Effector memory CD4-positive, alpha-beta T cell (primary cell): ENCODE results near the gene KCND3.

Source experiments
- DNase-seq, 3 donors: peaks; one replicate each; pipeline ENCODE4 v3.0.0-alpha.2; 2020
- H3K27ac ChIP-seq: 2 replicates; pipeline ENCODE4 v1.7.0; 2013; ENCODE audit warnings: mild to moderate bottlenecking, low read length, moderate library complexity; ENCODE audit not compliant: insufficient read depth, poor library complexity, severe bottlenecking
- H3K27me3 ChIP-seq: replicated peaks from 2 replicates; pipeline ENCODE4 v1.7.0; 2013; ENCODE audit warnings: mild to moderate bottlenecking, low read length; ENCODE audit not compliant: insufficient read depth, control insufficient read depth, poor library complexity, severe bottlenecking
- H3K36me3 ChIP-seq: 2 replicates; pipeline ENCODE4 v1.7.0; 2013; ENCODE audit warnings: mild to moderate bottlenecking, low read length, moderate library complexity; ENCODE audit not compliant: control insufficient read depth, insufficient read depth
- H3K4me1 ChIP-seq: 2 replicates; pipeline ENCODE4 v1.7.0; 2013; ENCODE audit warnings: low read length, mild to moderate bottlenecking; ENCODE audit not compliant: control insufficient read depth, insufficient read depth, poor library complexity, severe bottlenecking
- H3K4me3 ChIP-seq: 2 replicates; pipeline ENCODE4 v1.7.0; 2013; ENCODE audit warnings: low read length, low read depth, mild to moderate bottlenecking; ENCODE audit not compliant: insufficient read depth, poor library complexity, severe bottlenecking
- H3K9me3 ChIP-seq: 2 replicates; pipeline ENCODE4 v1.7.0; 2013; ENCODE audit warnings: mild to moderate bottlenecking, low read length, moderate library complexity; ENCODE audit not compliant: control insufficient read depth

Gene KCND3

DNA sequence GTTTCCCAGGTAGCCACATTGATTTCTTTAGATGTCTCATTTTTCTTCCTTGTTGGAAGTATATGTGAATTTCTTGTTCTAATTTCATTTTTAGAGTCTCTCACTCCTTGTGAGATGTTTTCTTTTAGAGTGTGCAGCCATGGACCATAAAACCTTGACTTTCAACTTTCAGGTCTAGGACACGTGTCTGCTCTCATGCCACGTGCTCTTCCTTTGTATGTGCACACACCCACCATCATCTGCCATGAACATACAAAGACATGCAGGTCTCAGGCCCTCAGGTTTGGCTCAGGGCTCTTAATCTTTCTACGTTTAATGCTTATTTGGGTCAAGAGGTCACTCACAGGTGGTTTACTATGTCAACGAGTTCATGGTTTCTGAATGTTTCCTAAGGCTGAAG is 163.2 kb downstream of the KCND3 start:
- Histone ChIP-seq H3K9me3 (no peaks in the 10 kb centered on the region), H3K4me1 (no peaks in the 10 kb centered on the region), H3K27me3 (no peaks in the 10 kb centered on the region), H3K36me3 (no peaks in the 10 kb centered on the region), H3K4me3 (no peak overlapping the region), H3K27ac (no peak overlapping the region)
- DNase-seq: no peak

DNA sequence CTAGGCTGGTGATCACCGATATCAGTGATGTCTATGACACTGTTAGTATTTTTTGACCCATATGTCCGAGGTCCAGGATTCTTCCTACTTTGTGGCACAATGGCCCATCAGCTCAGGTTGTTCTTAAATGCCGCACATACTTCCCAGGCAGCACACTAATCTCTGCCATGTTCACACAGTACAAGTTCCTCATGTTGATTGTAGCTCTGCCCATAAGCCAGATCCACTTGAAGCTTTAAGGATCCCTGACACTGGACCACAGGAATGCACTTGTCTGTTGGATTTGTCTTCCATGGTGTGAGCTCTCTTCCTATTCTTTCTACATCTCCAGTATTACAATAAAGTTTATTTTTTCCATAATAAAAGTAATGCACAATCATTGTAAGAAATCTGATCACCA is 164.3 kb downstream of the KCND3 start:
- H3K4me1 ChIP-seq: no peaks in the 10 kb centered on the region
- no peaks in the 10 kb centered on the region for H3K27me3 ChIP-seq
- no peak overlapping the region for H3K4me3 ChIP-seq
- no peaks in the 10 kb centered on the region for H3K9me3 ChIP-seq
- no peak overlapping the region for H3K27ac ChIP-seq
- no peaks in the 10 kb centered on the region for H3K36me3 ChIP-seq
- DNase-seq: no peak

GRCh38 chr1:111822138-111822537 is 167.3 kb downstream of the KCND3 start:
- H3K27ac ChIP-seq: no peak overlapping the region
- no peaks in the 10 kb centered on the region for H3K27me3 ChIP-seq
- H3K4me1 ChIP-seq: no peaks in the 10 kb centered on the region
- H3K4me3 ChIP-seq: no peak overlapping the region
- no peaks in the 10 kb centered on the region for H3K36me3 ChIP-seq
- no peak for DNase-seq
- H3K9me3 ChIP-seq: no peaks in the 10 kb centered on the region

DNA sequence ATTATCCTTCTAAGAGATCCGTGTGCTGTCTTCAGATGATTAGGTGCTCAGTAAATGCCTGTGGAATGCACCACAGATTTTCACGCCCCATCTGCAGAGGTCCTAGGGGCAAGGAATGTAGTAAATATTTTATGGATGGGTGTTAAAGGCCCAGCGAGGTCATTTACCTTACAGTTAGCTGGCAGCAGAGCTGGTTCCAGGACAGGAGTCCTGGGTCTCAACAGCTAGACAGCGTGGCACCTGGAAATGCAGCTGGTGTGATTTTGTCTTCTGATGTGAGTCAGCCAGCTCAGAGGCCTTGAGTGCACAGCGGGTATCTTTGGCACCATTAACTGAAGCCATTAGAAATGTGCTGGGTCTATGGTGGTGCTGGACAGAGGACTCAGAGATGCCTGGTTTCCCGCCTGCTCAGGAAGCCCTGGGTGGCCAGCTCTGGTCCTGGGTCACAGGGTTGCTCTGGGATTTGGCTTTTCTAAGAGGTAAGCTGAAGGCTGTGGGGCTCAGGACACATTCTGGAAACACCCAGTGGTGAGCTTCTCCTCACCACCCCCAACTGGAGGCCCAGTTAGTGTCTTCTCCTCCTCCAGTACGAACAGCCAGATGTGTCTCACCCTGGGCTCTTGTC is 168.2 kb downstream of the KCND3 start:
- H3K4me3 ChIP-seq: no peak overlapping the region
- H3K27ac ChIP-seq: no peak overlapping the region
- no peaks in the 10 kb centered on the region for H3K27me3 ChIP-seq
- no peaks in the 10 kb centered on the region for H3K4me1 ChIP-seq
- DNase-seq: no peak
- H3K9me3 ChIP-seq: no peaks in the 10 kb centered on the region
- no peaks in the 10 kb centered on the region for H3K36me3 ChIP-seq

DNA sequence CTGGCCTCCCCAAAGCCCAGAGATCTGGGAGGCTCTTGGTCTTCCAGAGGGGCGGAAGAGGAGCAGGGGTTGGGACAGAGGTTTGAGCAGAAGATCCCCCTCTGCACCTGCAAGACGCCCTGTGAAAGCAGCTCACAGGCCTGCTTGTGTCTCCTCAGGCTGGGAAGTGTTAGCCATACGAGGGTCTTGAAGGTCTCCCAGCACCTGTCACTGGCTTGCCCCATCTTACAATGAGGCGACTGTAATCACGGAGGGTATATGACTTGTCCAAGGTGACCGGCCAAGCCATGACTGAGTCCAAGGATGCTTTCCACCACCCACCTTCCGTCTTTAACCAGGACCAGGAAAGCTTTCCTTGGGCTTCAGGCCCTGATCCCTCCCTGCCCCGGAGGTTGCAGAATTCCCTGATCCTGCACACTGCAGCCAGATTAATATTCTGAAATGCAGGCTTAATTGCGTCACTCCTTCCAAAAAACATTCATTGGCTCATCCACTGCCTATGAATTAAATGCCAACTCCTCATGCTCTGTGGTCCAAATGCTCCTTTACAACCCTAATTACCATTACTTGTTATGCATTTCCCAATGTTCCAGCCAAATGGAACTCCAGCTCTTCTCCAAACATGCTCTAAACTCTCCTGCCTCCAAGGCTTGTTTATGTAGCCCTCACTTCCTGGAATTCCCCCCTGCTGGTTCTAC is 169.8 kb downstream of the KCND3 start:
- no peak for DNase-seq
- Histone ChIP-seq H3K27me3 (no peaks in the 10 kb centered on the region), H3K9me3 (no peaks in the 10 kb centered on the region), H3K4me3 (no peak overlapping the region), H3K36me3 (no peaks in the 10 kb centered on the region), H3K27ac (no peak overlapping the region), H3K4me1 (no peaks in the 10 kb centered on the region)

DNA sequence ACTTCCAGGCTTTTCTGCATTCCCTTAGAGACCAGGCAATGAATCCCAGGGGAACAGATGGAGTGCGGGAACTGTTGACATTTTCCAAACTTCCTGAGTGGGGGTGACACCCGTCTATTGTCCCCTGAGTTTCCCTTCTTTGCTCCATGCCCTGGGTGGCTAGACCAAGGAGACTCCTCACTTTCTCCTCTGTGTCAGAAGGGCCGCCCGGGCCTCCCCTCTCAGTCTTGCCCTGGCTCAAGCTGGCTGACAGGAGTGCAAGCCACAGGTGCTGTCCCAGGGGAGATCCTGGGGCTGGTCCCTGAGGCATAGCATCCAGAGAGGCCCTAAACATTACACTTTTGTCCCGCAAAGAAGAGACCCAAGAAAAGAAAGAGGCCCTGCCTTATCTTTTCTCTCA is 170.9 kb downstream of the KCND3 start:
- no peaks in the 10 kb centered on the region for H3K27me3 ChIP-seq
- no peaks in the 10 kb centered on the region for H3K4me1 ChIP-seq

DNA sequence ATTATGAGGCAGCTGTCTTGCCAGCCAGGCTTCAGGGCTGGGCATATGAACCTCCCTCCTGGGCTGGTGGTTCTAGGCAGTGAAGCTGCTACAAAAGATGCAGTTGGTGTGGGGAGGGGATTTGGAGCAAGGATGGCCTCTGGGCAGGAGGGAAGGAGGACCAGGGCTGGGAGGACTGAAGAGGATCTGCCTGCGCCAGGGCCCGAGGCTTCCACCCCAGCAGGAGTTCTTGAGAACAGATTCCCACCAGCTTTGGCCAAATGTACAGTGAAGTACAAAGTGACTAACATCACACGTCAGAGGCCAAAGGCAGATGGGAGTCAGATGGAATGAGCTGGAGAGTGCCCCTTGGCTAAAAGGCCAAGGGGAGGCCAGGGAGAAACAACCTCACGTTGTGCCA is 171.4 kb downstream of the KCND3 start:
- no peaks in the 10 kb centered on the region for H3K4me1 ChIP-seq
- no peak overlapping the region for H3K4me3 ChIP-seq
- no peak for DNase-seq

More for the DNA sequence above, 170.9 kb downstream of the KCND3 start:
- Histone ChIP-seq H3K9me3 (no peaks in the 10 kb centered on the region), H3K4me3 (no peak overlapping the region), H3K27ac (no peak overlapping the region), H3K36me3 (no peaks in the 10 kb centered on the region)
- DNase-seq: no peak

DNA sequence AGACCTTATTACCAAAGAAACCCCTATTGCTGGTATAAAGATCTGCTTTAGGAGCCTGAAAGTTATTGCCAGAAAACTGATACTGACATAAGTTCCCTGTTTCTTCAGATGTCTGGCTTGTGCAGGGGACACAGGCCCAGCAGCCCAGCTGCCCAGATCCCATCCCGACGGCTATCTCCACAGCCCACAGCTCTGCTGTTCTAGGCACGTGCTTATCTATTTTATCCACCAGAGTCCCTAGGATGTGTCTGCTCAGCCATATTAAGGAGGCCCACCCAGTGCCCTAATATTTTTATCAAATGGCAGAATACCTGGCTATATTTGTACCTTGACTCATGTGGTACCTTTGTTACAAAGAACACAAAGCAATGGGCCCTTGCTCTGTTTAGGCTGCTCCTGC is 174.8 kb downstream of the KCND3 start:
- no peaks in the 10 kb centered on the region for H3K9me3 ChIP-seq
- no peaks in the 10 kb centered on the region for H3K4me1 ChIP-seq
- H3K27ac ChIP-seq: no peak overlapping the region
- no peak for DNase-seq
- H3K4me3 ChIP-seq: no peak overlapping the region
- no peaks in the 10 kb centered on the region for H3K36me3 ChIP-seq
- H3K27me3 ChIP-seq: no peaks in the 10 kb centered on the region

More for the DNA sequence above, 171.4 kb downstream of the KCND3 start:
- Histone ChIP-seq H3K27me3 (no peaks in the 10 kb centered on the region), H3K9me3 (no peaks in the 10 kb centered on the region), H3K36me3 (no peaks in the 10 kb centered on the region), H3K27ac (no peak overlapping the region)

GRCh38 chr1:111814305-111814628 is 175.2 kb downstream of the KCND3 start:
- no peak for DNase-seq
- Histone ChIP-seq H3K9me3 (no peaks in the 10 kb centered on the region), H3K4me3 (no peak overlapping the region), H3K36me3 (no peaks in the 10 kb centered on the region), H3K4me1 (no peaks in the 10 kb centered on the region), H3K27me3 (no peaks in the 10 kb centered on the region), H3K27ac (no peak overlapping the region)

DNA sequence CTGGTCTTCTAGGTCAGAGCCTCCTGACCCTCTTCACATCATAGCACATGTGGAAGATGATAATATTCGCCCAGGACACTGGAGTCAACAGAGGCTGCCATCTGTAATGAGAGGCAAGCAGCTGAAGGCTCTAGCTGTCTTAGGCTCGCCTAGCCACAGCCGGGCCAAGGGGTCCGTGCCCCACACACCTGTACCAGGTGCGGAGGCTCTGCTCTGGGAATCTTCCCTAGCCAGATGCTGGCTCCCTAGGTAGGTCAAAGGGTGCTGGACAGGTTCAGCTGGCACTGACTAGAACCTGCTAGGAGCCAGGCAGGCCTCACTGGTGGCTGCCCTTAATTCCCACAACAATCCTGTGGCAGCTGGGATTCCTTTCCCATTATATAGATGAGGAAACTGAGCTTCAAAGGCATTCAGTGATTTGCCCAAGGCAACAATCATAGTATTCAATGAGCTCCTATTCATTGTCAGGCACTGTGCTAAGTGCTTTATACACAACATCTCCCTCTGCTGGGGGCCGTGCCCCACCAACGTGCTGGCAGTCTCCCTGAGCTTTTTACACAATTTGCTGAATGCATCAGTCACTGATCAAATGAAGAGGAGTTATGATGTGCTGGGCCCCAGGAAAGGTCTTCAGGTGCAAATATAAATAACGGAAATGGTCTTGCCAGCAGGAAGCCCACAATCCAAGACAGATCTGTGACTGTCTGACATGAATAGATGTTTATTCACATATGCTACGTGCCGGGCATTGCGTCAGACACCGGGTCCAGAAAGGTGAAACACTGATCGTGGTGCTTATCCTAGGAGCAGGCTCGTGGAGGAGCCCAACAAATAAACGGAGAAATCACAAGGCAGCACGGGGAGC is 175.8 kb downstream of the KCND3 start:
- H3K36me3 ChIP-seq: no peaks in the 10 kb centered on the region
- no peak overlapping the region for H3K27ac ChIP-seq
- DNase-seq: no peak
- no peaks in the 10 kb centered on the region for H3K27me3 ChIP-seq
- H3K9me3 ChIP-seq: no peaks in the 10 kb centered on the region
- H3K4me1 ChIP-seq: no peaks in the 10 kb centered on the region
- H3K4me3 ChIP-seq: no peak overlapping the region
